CD14-positive monocyte (primary cell): ENCODE data around the gene DDN. TPM values are rescaled to one million over a fixed set of nuclear protein-coding genes. Genes with fewer than 3 reads are reported as not detected.
A peak's percentile ranks its signal among the peaks of the same experiment; 100 is the strongest.

ENCODE experiments used
- DNase-seq, 3 donors: peaks; one replicate each; pipeline ENCODE4 v3.0.0-alpha.2; 2011 to 2022
- H2AFZ ChIP-seq: 2 replicates; pipeline ENCODE4 v1.6.0; 2012; ENCODE audit warnings: mild to moderate bottlenecking, low read depth, low read length, inconsistent platforms; ENCODE audit not compliant: insufficient read depth, poor library complexity, severe bottlenecking
- H3K27ac ChIP-seq, 2 donors: 1 replicate in 1 of 2; 2 replicates in 1 of 2; pipeline ENCODE4 v1.5.1; 2012 to 2013; ENCODE audit warnings: low read length in 2 of 2, control low read depth in 1 of 2, inconsistent platforms in 1 of 2, low read depth in 1 of 2, mild to moderate bottlenecking in 1 of 2
- H3K27me3 ChIP-seq, 2 donors: one replicate each; pipeline versions ENCODE4 v1.6.0 to v1.6.1; 2011 to 2013; ENCODE audit warnings: low read length in 2 of 2; ENCODE audit not compliant: control insufficient read depth in 2 of 2, insufficient read depth in 2 of 2
- H3K36me3 ChIP-seq, 2 donors: replicated peaks in 1 of 2; 1 replicate in 1 of 2; 2 replicates in 1 of 2; pipeline versions ENCODE4 v1.5.1 to v1.6.1; 2012 to 2013; ENCODE audit warnings: low read length in 2 of 2, control low read depth in 1 of 2, inconsistent platforms in 1 of 2, mild to moderate bottlenecking in 1 of 2; ENCODE audit not compliant: insufficient read depth in 2 of 2, control insufficient read depth in 1 of 2
- H3K4me1 ChIP-seq, 2 donors: 1 replicate in 1 of 2; 2 replicates in 1 of 2; pipeline versions ENCODE4 v1.5.1 to v1.6.1; 2012 to 2013; ENCODE audit warnings: low read length in 2 of 2, control low read depth in 1 of 2, inconsistent platforms in 1 of 2, mild to moderate bottlenecking in 1 of 2, moderate library complexity in 1 of 2; ENCODE audit not compliant: insufficient read depth in 2 of 2, control insufficient read depth in 1 of 2
- H3K4me2 ChIP-seq: replicated peaks from 2 replicates; pipeline ENCODE3; 2012; ENCODE audit warnings: low read length, moderate library complexity, mild to moderate bottlenecking; ENCODE audit not compliant: poor library complexity, severe bottlenecking; ENCODE audit errors: extremely low read depth
- H3K4me3 ChIP-seq, 3 experiments: fragments of 200-600 bp in 1 of 3; sonication (generic) in 1 of 3; replicated peaks in 1 of 3; 1 replicate in 2 of 3; 2 replicates in 1 of 3; pipeline ENCODE4 v1.5.1; 2011 to 2013; ENCODE audit warnings: low read length in 3 of 3, mild to moderate bottlenecking in 3 of 3, control low read depth in 2 of 3, low read depth in 2 of 3, inconsistent platforms in 1 of 3, moderate library complexity in 1 of 3
- H3K79me2 ChIP-seq: 2 replicates; pipeline ENCODE4 v1.6.0; 2012; ENCODE audit warnings: mild to moderate bottlenecking, control low read depth, inconsistent platforms, low read length, moderate library complexity; ENCODE audit not compliant: insufficient read depth
- H3K9ac ChIP-seq: 2 replicates; pipeline ENCODE4 v1.6.0; 2017; ENCODE audit warnings: low read length, mild to moderate bottlenecking; ENCODE audit not compliant: insufficient read depth, poor library complexity, severe bottlenecking
- H3K9me3 ChIP-seq, 2 donors: replicated peaks in 1 of 2; 1 replicate in 1 of 2; 2 replicates in 1 of 2; pipeline versions ENCODE4 v1.5.1 to v1.6.1; 2012 to 2013; ENCODE audit warnings: low read length in 2 of 2, control low read depth in 1 of 2; ENCODE audit not compliant: control insufficient read depth in 1 of 2, insufficient read depth in 1 of 2
- H4K20me1 ChIP-seq: 2 replicates; pipeline ENCODE4 v1.6.0; 2012; ENCODE audit warnings: mild to moderate bottlenecking, low read length, control low read depth, moderate library complexity; ENCODE audit not compliant: insufficient read depth
- H3K27ac Mint-ChIP-seq, 7 donors: one replicate each; pipeline ENCODE4 v1.8.0; 2020; ENCODE audit warnings: mild to moderate bottlenecking in 7 of 7, mixed read lengths in 7 of 7, moderate library complexity in 6 of 7, inconsistent platforms in 2 of 7
- H3K27me3 Mint-ChIP-seq, 3 donors: one replicate each; pipeline ENCODE4 v1.8.0; 2021 to 2022; ENCODE audit warnings: low read depth in 3 of 3, mild to moderate bottlenecking in 3 of 3, mixed read lengths in 3 of 3, moderate library complexity in 3 of 3, inconsistent platforms in 1 of 3
- H3K36me3 Mint-ChIP-seq, 2 donors: one replicate each; pipeline ENCODE4 v1.8.0; 2020; ENCODE audit warnings: mixed read lengths in 2 of 2, inconsistent platforms in 1 of 2, mild to moderate bottlenecking in 1 of 2
- H3K4me1 Mint-ChIP-seq: one replicate; pipeline ENCODE4 v1.8.0; 2020; ENCODE audit warnings: mild to moderate bottlenecking, mixed read lengths
- H3K4me3 Mint-ChIP-seq, 2 donors: one replicate each; pipeline ENCODE4 v1.8.0; 2020; ENCODE audit warnings: mild to moderate bottlenecking in 2 of 2, mixed read lengths in 2 of 2, moderate library complexity in 1 of 2
- H3K9me3 Mint-ChIP-seq, 7 donors: one replicate each; pipeline ENCODE4 v1.8.0; 2020 to 2022; ENCODE audit warnings: mixed read lengths in 7 of 7, mild to moderate bottlenecking in 6 of 7, moderate library complexity in 6 of 7, inconsistent platforms in 2 of 7
- CTCF ChIP-seq: fragments of 200-600 bp; IDR thresholded peaks from one replicate; pipeline ENCODE4 v1.8.0; 2022; ENCODE audit warnings: antibody characterized with exemption, mild to moderate bottlenecking
- WGBS: methylation state at CpG from one replicate; pipeline ENCODE4 v1.1.5; 2013; ENCODE audit warnings: missing lambda C conversion rate; ENCODE audit not compliant: insufficient coverage; 5-methylcytosine and 5-hydroxymethylcytosine counted together
- intact Hi-C, 2 donors: fragments of 100-400 bp; cut with micrococcal nuclease; formaldehyde crosslinking; loops; one replicate each; pipeline versions ENCODE4 v1.15.0 to v1.15.1; 2023
- polyA plus RNA-seq, 3 donors: library from polyadenylated mRNA; depleted of rRNA in 1 of 3; unstranded in 2 of 3; stranded (reverse) in 1 of 3; fragments of 300-500 nt in 2 of 3; fragments of >200 nt in 1 of 3; fragmentation: Illumina TruSeq in 2 of 3; gene quantifications; 1 replicate in 2 of 3; 2 replicates in 1 of 3; pipeline ENCODE4 v1.2.3, GENCODE V29; 2012 to 2021

DDN gene
- polyA plus RNA-seq, 3 donors: 0.27 TPM; not detected in 2

- Mint-ChIP-seq H3K9me3 (peaks cover 0 to 2% (median 0%) of the 10 kb centered on the region in 7 donors), H3K4me3 (peak overlapping the region; percentile 96 to 97), H3K4me1 (peaks cover 43% of the 10 kb centered on the region), H3K36me3 (peaks cover 5 to 6% of the 10 kb centered on the region in 2 donors), H3K27ac (peak overlapping the region in 5 of 7 donors; percentile 53 to 95 (median 76)), H3K27me3 (peaks cover 5 to 13% (median 10%) of the 10 kb centered on the region in 3 donors)
- H3K79me2 ChIP-seq: peaks cover 40% of the 10 kb centered on the region
- H3K9me3 ChIP-seq: no peaks in the 10 kb centered on the region
- H3K27me3 ChIP-seq: peaks cover 0 to 5% of the 10 kb centered on the region in 2 donors
- peaks cover 1 to 7% of the 10 kb centered on the region in 2 donors for H3K36me3 ChIP-seq
- intact Hi-C loops: no loop called here
- H3K27ac ChIP-seq: peak overlapping the region in 1 of 2 donors; percentile 13
- no peak for TF ChIP-seq CTCF
- peak overlapping the region; percentile 90 for H3K4me2 ChIP-seq
- peak overlapping the region; percentile 82 for H3K9ac ChIP-seq
- H2AFZ ChIP-seq: peak overlapping the region; percentile 95
- H3K4me3 ChIP-seq: peak overlapping the region; percentile 84 to 98 (median 95)
- H4K20me1 ChIP-seq: peaks cover 40% of the 10 kb centered on the region
- 0% methylated on average over 1 of the region's 3 CpGs for WGBS
- H3K4me1 ChIP-seq: peaks cover 31 to 41% of the 10 kb centered on the region in 2 donors
- DNase-seq: peak in 1 of 3 donors; percentile 13
These were observed 41.2 kb downstream of the DDN start for GRCh38 chr12:48958049-48958388.

- Histone ChIP-seq H4K20me1 (peaks cover 47% of the 10 kb centered on the region), H3K4me1 (peaks cover 31 to 41% of the 10 kb centered on the region in 2 donors), H3K79me2 (peaks cover 46% of the 10 kb centered on the region), H3K4me2 (peak within 1 kb of the TSS; percentile 90), H3K9ac (peak within 1 kb of the TSS; percentile 82), H3K27me3 (peaks cover 0 to 5% of the 10 kb centered on the region in 2 donors), H3K27ac (peak within 1 kb of the TSS; percentile 75 to 79), H3K4me3 (peak within 1 kb of the TSS; percentile 84 to 98 (median 95)), H2AFZ (peak within 1 kb of the TSS; percentile 95), H3K36me3 (peaks cover 7 to 13% of the 10 kb centered on the region in 2 donors), H3K9me3 (no peaks in the 10 kb centered on the region)
- peak; percentile 87 to 92 (median 91) for DNase-seq
- under 1% methylated on average over 46 of the region's 58 CpGs for WGBS
- peak within 1 kb of the TSS; percentile 96 to 97 for H3K4me3 Mint-ChIP-seq
- intact Hi-C loops: no loop called here
- H3K4me1 Mint-ChIP-seq: peaks cover 45% of the 10 kb centered on the region
- H3K36me3 Mint-ChIP-seq: peaks cover 11 to 13% of the 10 kb centered on the region in 2 donors
- H3K9me3 Mint-ChIP-seq: peaks cover 0 to 2% (median 0%) of the 10 kb centered on the region in 7 donors
- no peak for TF ChIP-seq CTCF
- H3K27ac Mint-ChIP-seq: peak within 1 kb of the TSS; percentile 85 to 97 (median 94)
- H3K27me3 Mint-ChIP-seq: peaks cover 2 to 13% (median 6%) of the 10 kb centered on the region in 3 donors
These were observed 41.8 kb downstream of the DDN start, which contains the start of gene ARF3 for GRCh38 chr12:48957141-48958048. Gene ARF3, minus strand, starts transcription at chr12:48957487. Its CDS starts 16,392 bp downstream, at chr12:48941095.
